Keratinocyte (primary cell): Measurements from ENCODE around the gene DCAF4. TPM values are rescaled to one million over a fixed set of nuclear protein-coding genes. Genes with fewer than 3 reads are reported as not detected.

ENCODE experiments used
- DNase-seq: peaks from one replicate; pipeline ENCODE4 v3.0.0-alpha.2; 2011; ENCODE audit warnings: low read depth, missing footprints, low spot score
- FAIRE-seq: peaks from 2 replicates; lab custom pipeline; 2011; peaks lifted over from hg19 to GRCh38; lab: Jason Lieb, UNC
- H2AFZ ChIP-seq: 2 replicates; pipeline ENCODE4 v1.6.0; 2012; ENCODE audit warnings: low read length, control low read depth, inconsistent platforms; ENCODE audit not compliant: control insufficient read depth
- H3K27ac ChIP-seq: 2 replicates; pipeline ENCODE4 v1.5.1; 2011; ENCODE audit warnings: low read length; ENCODE audit not compliant: control insufficient read depth, insufficient read depth
- H3K27me3 ChIP-seq: 3 replicates; pipeline ENCODE4 v1.6.0; 2011; ENCODE audit warnings: low read length; ENCODE audit not compliant: control insufficient read depth, insufficient read depth; ENCODE audit errors: extremely low read depth
- H3K36me3 ChIP-seq, 2 experiments: 2 replicates in 1 of 2; 3 replicates in 1 of 2; pipeline ENCODE4 v1.5.1; 2011; ENCODE audit warnings: low read length in 2 of 2, mild to moderate bottlenecking in 1 of 2; ENCODE audit not compliant: control insufficient read depth in 2 of 2, insufficient read depth in 2 of 2; ENCODE audit errors: extremely low read depth in 1 of 2
- H3K4me1 ChIP-seq: 3 replicates; pipeline ENCODE4 v1.5.1; 2011; ENCODE audit warnings: low read length; ENCODE audit not compliant: control insufficient read depth, insufficient read depth; ENCODE audit errors: extremely low read depth
- H3K4me2 ChIP-seq: 3 replicates; pipeline ENCODE4 v1.6.0; 2011; ENCODE audit warnings: low read depth, low read length; ENCODE audit not compliant: control insufficient read depth, insufficient read depth; ENCODE audit errors: extremely low read depth
- H3K4me3 ChIP-seq, 3 experiments: fragments of 200-600 bp in 1 of 3; sonication (generic) in 1 of 3; 2 replicates in 2 of 3; 3 replicates in 1 of 3; pipeline ENCODE4 v1.5.1; 2011 to 2016; ENCODE audit warnings: low read length in 3 of 3, mild to moderate bottlenecking in 3 of 3, control low read depth in 2 of 3, inconsistent platforms in 1 of 3, low read depth in 1 of 3, mixed read lengths in 1 of 3, mixed run types in 1 of 3, moderate library complexity in 1 of 3; ENCODE audit not compliant: control insufficient read depth in 2 of 3, insufficient read depth in 2 of 3; ENCODE audit errors: extremely low read depth in 1 of 3
- H3K79me2 ChIP-seq: 2 replicates; pipeline ENCODE4 v1.6.0; 2012; ENCODE audit warnings: low read length; ENCODE audit not compliant: control insufficient read depth, insufficient read depth
- H3K9ac ChIP-seq: 3 replicates; pipeline ENCODE4 v1.6.0; 2011; ENCODE audit warnings: low read length; ENCODE audit not compliant: control insufficient read depth, insufficient read depth; ENCODE audit errors: extremely low read depth
- H3K9me1 ChIP-seq: 3 replicates; pipeline ENCODE4 v1.6.0; 2011; ENCODE audit warnings: low read length; ENCODE audit not compliant: control insufficient read depth, insufficient read depth; ENCODE audit errors: extremely low read depth
- H3K9me3 ChIP-seq: 2 replicates; pipeline ENCODE4 v1.5.1; 2012; ENCODE audit warnings: low read depth, low read length; ENCODE audit not compliant: control insufficient read depth
- H4K20me1 ChIP-seq: 3 replicates; pipeline ENCODE4 v1.6.0; 2011; ENCODE audit warnings: low read length; ENCODE audit not compliant: control insufficient read depth, insufficient read depth; ENCODE audit errors: extremely low read depth
- EZH2 ChIP-seq: IDR thresholded peaks from one replicate; pipeline ENCODE4 v1.6.1; 2012; ENCODE audit warnings: inconsistent platforms, mild to moderate bottlenecking, low read length, moderate library complexity
- dilution Hi-C: fragments of 300-500 bp; cut with MboI; formaldehyde crosslinking; loops from one replicate; pipeline ENCODE4 v1.7.0; 2020; ENCODE audit warnings: low sequenced_read_pairs; ENCODE audit not compliant: extremely low pct_ligation_motif_present
- polyA plus RNA-seq, 5 experiments: library from polyadenylated mRNA; depleted of rRNA in 3 of 5; stranded (reverse) in 3 of 5; stranded (forward) in 1 of 5; unstranded in 1 of 5; fragments of >200 nt; gene quantifications; 1 replicate in 1 of 5; 2 replicates in 3 of 5; 3 replicates in 1 of 5; pipeline versions ENCODE4 v1.2.1 to v1.2.3, GENCODE V29; 2011 to 2012; ENCODE audit warnings: missing spikeins in 2 of 5, low read depth in 1 of 5, low replicate concordance in 1 of 5
- TF ChIP-seq, protein P1 (sequence below), 3 experiments: IDR thresholded peaks in 1 of 3; conservative IDR thresholded peaks in 1 of 3; optimal IDR thresholded peaks in 1 of 3; 2 replicates in 2 of 3; 3 replicates in 1 of 3; pipeline versions ENCODE3 to v1.5.1; 2011; ENCODE audit warnings: low read length in 3 of 3, mild to moderate bottlenecking in 3 of 3, moderate library complexity in 2 of 3, control low read depth in 1 of 3, inconsistent platforms in 1 of 3; ENCODE audit not compliant: insufficient read depth in 2 of 3; ENCODE audit errors: extremely low read depth in 1 of 3

DCAF4 gene
- polyA plus RNA-seq, 1 donor (not counting 4 experiments of a cell fraction or from before 2014, with no cell fraction given): 26.1 TPM

GRCh38 chr14:72894323-72894622, 32.0 kb upstream of the DCAF4 start:
- H3K27me3 ChIP-seq: peaks cover 24% of the 10 kb centered on the region
- dilution Hi-C loops: no loop called here
- H3K4me2 ChIP-seq: peak overlapping the region; percentile 100
- FAIRE-seq (no peak), DNase-seq (no peak)
- no peaks in the 10 kb centered on the region for H4K20me1 ChIP-seq
- peaks cover 22% of the 10 kb centered on the region for H3K4me1 ChIP-seq
- H3K9me1 ChIP-seq: no peaks in the 10 kb centered on the region
- H3K79me2 ChIP-seq: no peaks in the 10 kb centered on the region
- H2AFZ ChIP-seq: peak overlapping the region; percentile 89
- peak overlapping the region; percentile 39 for H3K9ac ChIP-seq
- no peak overlapping the region for H3K27ac ChIP-seq
- no peaks in the 10 kb centered on the region for H3K9me3 ChIP-seq
- H3K36me3 ChIP-seq: no peaks in the 10 kb centered on the region
- H3K4me3 ChIP-seq: peak overlapping the region; percentile 56 to 99 (median 77)
- TF ChIP-seq, protein P1, sequence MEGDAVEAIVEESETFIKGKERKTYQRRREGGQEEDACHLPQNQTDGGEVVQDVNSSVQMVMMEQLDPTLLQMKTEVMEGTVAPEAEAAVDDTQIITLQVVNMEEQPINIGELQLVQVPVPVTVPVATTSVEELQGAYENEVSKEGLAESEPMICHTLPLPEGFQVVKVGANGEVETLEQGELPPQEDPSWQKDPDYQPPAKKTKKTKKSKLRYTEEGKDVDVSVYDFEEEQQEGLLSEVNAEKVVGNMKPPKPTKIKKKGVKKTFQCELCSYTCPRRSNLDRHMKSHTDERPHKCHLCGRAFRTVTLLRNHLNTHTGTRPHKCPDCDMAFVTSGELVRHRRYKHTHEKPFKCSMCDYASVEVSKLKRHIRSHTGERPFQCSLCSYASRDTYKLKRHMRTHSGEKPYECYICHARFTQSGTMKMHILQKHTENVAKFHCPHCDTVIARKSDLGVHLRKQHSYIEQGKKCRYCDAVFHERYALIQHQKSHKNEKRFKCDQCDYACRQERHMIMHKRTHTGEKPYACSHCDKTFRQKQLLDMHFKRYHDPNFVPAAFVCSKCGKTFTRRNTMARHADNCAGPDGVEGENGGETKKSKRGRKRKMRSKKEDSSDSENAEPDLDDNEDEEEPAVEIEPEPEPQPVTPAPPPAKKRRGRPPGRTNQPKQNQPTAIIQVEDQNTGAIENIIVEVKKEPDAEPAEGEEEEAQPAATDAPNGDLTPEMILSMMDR (optimal IDR thresholded peaks at IDR 0.05 in 1 of 3, IDR thresholded peaks at IDR 0.05 in 1 of 3, conservative IDR thresholded peaks at IDR 0.05 in 1 of 3; ENCODE audit: extremely low read depth in 1 of 3, insufficient read depth in 2 of 3, low read length in 3 of 3): no peak
- no peak for TF ChIP-seq EZH2

DNA sequence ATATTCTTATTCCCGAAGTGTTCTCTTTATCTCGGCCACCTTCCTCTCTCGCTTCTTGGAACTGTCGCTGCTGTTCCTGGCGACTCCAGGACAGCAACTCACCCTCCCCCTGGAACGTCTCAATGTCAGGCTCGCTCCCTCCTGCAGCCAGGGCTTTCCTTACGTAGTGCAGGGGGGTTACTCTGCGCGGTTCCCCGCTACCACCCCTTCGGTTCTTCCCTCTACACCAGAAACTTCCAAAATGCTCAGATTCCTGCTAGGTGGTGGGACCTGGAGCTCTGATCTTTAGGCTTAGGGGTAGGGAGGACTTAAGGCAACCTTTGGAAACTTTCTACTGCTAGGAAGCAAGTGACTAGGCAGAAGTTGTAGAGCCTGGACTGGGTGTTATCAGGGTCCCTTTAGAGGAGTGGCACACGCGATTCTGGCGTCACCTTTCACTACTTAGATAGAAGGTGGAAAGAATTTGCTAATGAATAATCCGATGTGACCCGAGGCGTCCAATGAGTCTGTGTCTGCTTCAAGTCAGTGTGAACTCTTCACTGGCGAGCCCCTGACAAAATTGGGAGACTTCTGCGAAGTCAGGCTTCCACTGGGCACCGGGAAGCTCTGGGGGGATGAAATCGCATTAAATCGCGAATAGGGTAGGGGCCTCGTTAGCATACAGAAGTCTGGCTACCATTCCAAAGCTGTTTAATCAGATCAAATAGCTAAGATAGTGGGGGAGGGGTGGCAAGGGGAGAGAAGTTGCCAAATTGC, 31.5 kb upstream of the DCAF4 start:
- Histone ChIP-seq H3K4me2 (peak overlapping the region; percentile 100), H3K9me3 (no peaks in the 10 kb centered on the region), H3K36me3 (no peaks in the 10 kb centered on the region), H2AFZ (peak overlapping the region; percentile 89), H3K9ac (peak overlapping the region; percentile 39), H3K4me3 (peak overlapping the region; percentile 56 to 99 (median 77)), H3K27me3 (peaks cover 24% of the 10 kb centered on the region), H3K9me1 (no peaks in the 10 kb centered on the region), H4K20me1 (no peaks in the 10 kb centered on the region), H3K4me1 (peaks cover 22% of the 10 kb centered on the region), H3K27ac (no peak overlapping the region), H3K79me2 (no peaks in the 10 kb centered on the region)
- dilution Hi-C loops: no loop called here
- DNase-seq (no peak), FAIRE-seq (peak; percentile 56)
- TF ChIP-seq, protein P1 (optimal IDR thresholded peaks at IDR 0.05 in 1 of 3, IDR thresholded peaks at IDR 0.05 in 1 of 3, conservative IDR thresholded peaks at IDR 0.05 in 1 of 3; ENCODE audit: extremely low read depth in 1 of 3, insufficient read depth in 2 of 3, low read length in 3 of 3): no peak
- no peak for TF ChIP-seq EZH2
